HepG2 (cell line): ENCODE data around the gene SOST. TPM values are rescaled to one million over a fixed set of nuclear protein-coding genes. Genes with fewer than 3 reads are reported as not detected.

ENCODE experiments used
- ARNTL ChIP-seq: sonication (generic); formaldehyde crosslinking; IDR thresholded peaks from 2 replicates; pipeline ENCODE4 v1.4.0; 2020; ENCODE audit warnings: mild to moderate bottlenecking, missing genetic modification reagents
- BHLHE40 ChIP-seq: IDR thresholded peaks from 2 replicates; pipeline ENCODE4 v1.6.1; 2011; ENCODE audit warnings: low read length, improper control_type of control experiment
- DNMT1 ChIP-seq: sonication (generic); formaldehyde crosslinking; IDR thresholded peaks from 2 replicates; pipeline ENCODE4 v1.5.1; 2020; ENCODE audit warnings: mild to moderate bottlenecking, missing genetic modification reagents
- DNMT3B ChIP-seq: conservative IDR thresholded peaks from 2 replicates; pipeline ENCODE4 v1.6.1; 2016; ENCODE audit warnings: missing biosample characterization, control low read depth
- EEA1 ChIP-seq: sonication (generic); formaldehyde crosslinking; IDR thresholded peaks from 2 replicates; pipeline ENCODE4 v1.5.1; 2020; ENCODE audit warnings: mild to moderate bottlenecking, missing genetic modification reagents, borderline replicate concordance
- FIP1L1 ChIP-seq: fragments of 200-400 bp; formaldehyde crosslinking; IDR thresholded peaks from 2 replicates; pipeline ENCODE4 v1.6.1; 2018; ENCODE audit warnings: low read depth, mild to moderate bottlenecking, low read length, moderate library complexity, borderline replicate concordance; ENCODE audit not compliant: insufficient read depth
- ZNF230 ChIP-seq: sonication (generic); formaldehyde crosslinking; IDR thresholded peaks from 2 replicates; pipeline ENCODE4 v1.4.0; 2020; ENCODE audit warnings: mild to moderate bottlenecking, missing genetic modification reagents
- ZNF564 ChIP-seq: sonication (generic); formaldehyde crosslinking; IDR thresholded peaks from 2 replicates; pipeline ENCODE4 v1.8.1; 2023; ENCODE audit warnings: mild to moderate bottlenecking, missing genetic modification reagents
- ZZZ3 ChIP-seq: sonication (generic); formaldehyde crosslinking; IDR thresholded peaks from 2 replicates; pipeline ENCODE4 v1.4.0; 2020; ENCODE audit warnings: missing genetic modification reagents, mild to moderate bottlenecking, borderline replicate concordance
- polyA plus RNA-seq, 8 experiments: library from polyadenylated mRNA; depleted of rRNA in 3 of 8; stranded (reverse) in 7 of 8; unstranded in 1 of 8; fragments of >200 nt; fragmentation: Illumina TruSeq in 4 of 8; extraction: Trizol in 4 of 8; gene quantifications; 2 replicates each; pipeline versions ENCODE4 v1.2.1 to v1.2.3, GENCODE V29; 2011 to 2016; ENCODE audit warnings: low read depth in 4 of 8, missing spikeins in 1 of 8, mixed read lengths in 1 of 8; ENCODE audit not compliant: insufficient read depth in 1 of 8
- total RNA-seq, 5 experiments: library from RNA; depleted of rRNA; stranded (reverse); fragments of >200 nt; fragmentation: Illumina TruSeq; extraction: Trizol; gene quantifications; 2 replicates each; pipeline ENCODE4 v1.2.3, GENCODE V29; 2016; ENCODE audit warnings: low read depth in 1 of 5
- TF ChIP-seq, protein P1 (sequence below): sonication (generic); formaldehyde crosslinking; IDR thresholded peaks from 2 replicates; pipeline ENCODE4 v1.4.0; 2020; ENCODE audit warnings: mild to moderate bottlenecking, missing genetic modification reagents, borderline replicate concordance
- TF ChIP-seq, protein P2 (sequence below): sonication (generic); formaldehyde crosslinking; IDR thresholded peaks from 2 replicates; pipeline ENCODE4 v1.5.0; 2020; ENCODE audit warnings: missing genetic modification reagents
- TF ChIP-seq, protein P3 (sequence below): sonication (generic); formaldehyde crosslinking; IDR thresholded peaks from 2 replicates; pipeline ENCODE4 v1.5.0; 2020; ENCODE audit warnings: mild to moderate bottlenecking, missing genetic modification reagents, borderline replicate concordance
- TF ChIP-seq, protein P4 (sequence below): sonication (generic); formaldehyde crosslinking; IDR thresholded peaks from 2 replicates; pipeline ENCODE4 v1.4.0; 2020; ENCODE audit warnings: mild to moderate bottlenecking, low read depth, missing genetic modification reagents

The SOST gene
- total and polyA plus RNA-seq, 2 of the 13 experiments (the other 11 are each of a cell fraction or from before 2014, with no cell fraction given), result not detected

DNA sequence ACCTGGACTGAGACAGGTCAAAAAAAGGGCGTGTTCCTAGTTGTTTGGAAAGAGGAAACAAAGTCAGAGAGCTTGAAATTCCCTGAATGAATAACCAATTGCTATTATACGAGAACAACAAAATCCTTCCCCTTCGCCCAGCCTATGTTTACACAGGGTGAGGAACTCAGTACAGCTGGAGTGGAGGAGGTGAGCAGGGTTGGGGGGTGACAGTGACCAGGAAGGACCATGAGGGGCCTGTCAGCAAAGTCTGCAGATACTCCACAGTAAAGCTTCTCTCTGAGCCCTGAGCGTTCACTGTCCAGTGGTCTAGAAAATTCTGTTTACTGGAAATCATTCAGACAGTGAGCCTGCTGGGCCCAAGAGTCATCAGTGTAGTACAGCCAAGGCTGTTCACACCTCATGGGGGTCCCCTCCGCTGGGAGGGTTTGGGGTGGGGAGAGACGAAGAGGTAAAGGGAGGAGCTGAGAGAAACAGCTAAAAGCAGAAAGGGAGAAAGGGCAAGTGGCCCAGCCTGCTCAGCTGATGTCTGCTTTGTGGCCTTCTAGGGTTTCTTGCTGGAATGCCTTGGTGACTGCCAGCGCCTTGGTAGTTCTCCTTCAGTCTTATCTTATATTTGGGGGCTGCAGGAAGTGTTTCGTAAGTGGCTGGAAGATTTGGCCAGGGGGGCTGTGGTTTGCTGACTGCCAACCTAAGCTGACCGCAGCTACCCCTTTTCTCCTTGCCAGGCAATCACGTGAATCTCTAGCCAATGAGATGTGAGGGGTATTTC is 14.5 kb upstream of the SOST start (continued):
- TF ChIP-seq, protein P1, sequence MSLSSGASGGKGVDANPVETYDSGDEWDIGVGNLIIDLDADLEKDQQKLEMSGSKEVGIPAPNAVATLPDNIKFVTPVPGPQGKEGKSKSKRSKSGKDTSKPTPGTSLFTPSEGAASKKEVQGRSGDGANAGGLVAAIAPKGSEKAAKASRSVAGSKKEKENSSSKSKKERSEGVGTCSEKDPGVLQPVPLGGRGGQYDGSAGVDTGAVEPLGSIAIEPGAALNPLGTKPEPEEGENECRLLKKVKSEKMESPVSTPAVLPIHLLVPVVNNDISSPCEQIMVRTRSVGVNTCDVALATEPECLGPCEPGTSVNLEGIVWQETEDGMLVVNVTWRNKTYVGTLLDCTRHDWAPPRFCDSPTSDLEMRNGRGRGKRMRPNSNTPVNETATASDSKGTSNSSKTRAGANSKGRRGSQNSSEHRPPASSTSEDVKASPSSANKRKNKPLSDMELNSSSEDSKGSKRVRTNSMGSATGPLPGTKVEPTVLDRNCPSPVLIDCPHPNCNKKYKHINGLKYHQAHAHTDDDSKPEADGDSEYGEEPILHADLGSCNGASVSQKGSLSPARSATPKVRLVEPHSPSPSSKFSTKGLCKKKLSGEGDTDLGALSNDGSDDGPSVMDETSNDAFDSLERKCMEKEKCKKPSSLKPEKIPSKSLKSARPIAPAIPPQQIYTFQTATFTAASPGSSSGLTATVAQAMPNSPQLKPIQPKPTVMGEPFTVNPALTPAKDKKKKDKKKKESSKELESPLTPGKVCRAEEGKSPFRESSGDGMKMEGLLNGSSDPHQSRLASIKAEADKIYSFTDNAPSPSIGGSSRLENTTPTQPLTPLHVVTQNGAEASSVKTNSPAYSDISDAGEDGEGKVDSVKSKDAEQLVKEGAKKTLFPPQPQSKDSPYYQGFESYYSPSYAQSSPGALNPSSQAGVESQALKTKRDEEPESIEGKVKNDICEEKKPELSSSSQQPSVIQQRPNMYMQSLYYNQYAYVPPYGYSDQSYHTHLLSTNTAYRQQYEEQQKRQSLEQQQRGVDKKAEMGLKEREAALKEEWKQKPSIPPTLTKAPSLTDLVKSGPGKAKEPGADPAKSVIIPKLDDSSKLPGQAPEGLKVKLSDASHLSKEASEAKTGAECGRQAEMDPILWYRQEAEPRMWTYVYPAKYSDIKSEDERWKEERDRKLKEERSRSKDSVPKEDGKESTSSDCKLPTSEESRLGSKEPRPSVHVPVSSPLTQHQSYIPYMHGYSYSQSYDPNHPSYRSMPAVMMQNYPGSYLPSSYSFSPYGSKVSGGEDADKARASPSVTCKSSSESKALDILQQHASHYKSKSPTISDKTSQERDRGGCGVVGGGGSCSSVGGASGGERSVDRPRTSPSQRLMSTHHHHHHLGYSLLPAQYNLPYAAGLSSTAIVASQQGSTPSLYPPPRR (CRISPR knock-in tag), result 0 out of 2 replicates have a peak, but pooled peaks have one; percentile 19
- TF ChIP-seq DNMT3B (CRISPR knock-in tag) (no peak), EEA1 (CRISPR knock-in tag) (no peak), ARNTL (CRISPR knock-in tag) (0 out of 2 replicates have a peak, but pooled peaks have one; percentile 47), ZNF564 (CRISPR knock-in tag) (no peak), ZNF230 (CRISPR knock-in tag) (0 out of 2 replicates have a peak, but pooled peaks have one; percentile 18), BHLHE40 (no peak), DNMT1 (CRISPR knock-in tag) (no peak), FIP1L1 (no peak), ZZZ3 (CRISPR knock-in tag) (0 out of 2 replicates have a peak, but pooled peaks have one; percentile 29)
- TF ChIP-seq, protein P2, sequence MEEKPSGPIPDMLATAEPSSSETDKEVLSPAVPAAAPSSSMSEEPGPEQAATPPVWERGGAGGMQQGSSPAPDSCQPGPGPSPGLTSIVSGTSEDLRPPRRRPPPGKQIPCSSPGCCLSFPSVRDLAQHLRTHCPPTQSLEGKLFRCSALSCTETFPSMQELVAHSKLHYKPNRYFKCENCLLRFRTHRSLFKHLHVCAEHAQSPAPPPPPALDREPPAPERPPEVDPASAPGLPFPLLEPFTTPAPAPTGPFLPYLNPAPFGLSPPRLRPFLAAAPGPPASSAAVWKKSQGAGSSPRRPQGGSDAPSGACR (CRISPR knock-in tag), result 0 out of 2 replicates have a peak, but pooled peaks have one; percentile 0
- TF ChIP-seq, protein P3, sequence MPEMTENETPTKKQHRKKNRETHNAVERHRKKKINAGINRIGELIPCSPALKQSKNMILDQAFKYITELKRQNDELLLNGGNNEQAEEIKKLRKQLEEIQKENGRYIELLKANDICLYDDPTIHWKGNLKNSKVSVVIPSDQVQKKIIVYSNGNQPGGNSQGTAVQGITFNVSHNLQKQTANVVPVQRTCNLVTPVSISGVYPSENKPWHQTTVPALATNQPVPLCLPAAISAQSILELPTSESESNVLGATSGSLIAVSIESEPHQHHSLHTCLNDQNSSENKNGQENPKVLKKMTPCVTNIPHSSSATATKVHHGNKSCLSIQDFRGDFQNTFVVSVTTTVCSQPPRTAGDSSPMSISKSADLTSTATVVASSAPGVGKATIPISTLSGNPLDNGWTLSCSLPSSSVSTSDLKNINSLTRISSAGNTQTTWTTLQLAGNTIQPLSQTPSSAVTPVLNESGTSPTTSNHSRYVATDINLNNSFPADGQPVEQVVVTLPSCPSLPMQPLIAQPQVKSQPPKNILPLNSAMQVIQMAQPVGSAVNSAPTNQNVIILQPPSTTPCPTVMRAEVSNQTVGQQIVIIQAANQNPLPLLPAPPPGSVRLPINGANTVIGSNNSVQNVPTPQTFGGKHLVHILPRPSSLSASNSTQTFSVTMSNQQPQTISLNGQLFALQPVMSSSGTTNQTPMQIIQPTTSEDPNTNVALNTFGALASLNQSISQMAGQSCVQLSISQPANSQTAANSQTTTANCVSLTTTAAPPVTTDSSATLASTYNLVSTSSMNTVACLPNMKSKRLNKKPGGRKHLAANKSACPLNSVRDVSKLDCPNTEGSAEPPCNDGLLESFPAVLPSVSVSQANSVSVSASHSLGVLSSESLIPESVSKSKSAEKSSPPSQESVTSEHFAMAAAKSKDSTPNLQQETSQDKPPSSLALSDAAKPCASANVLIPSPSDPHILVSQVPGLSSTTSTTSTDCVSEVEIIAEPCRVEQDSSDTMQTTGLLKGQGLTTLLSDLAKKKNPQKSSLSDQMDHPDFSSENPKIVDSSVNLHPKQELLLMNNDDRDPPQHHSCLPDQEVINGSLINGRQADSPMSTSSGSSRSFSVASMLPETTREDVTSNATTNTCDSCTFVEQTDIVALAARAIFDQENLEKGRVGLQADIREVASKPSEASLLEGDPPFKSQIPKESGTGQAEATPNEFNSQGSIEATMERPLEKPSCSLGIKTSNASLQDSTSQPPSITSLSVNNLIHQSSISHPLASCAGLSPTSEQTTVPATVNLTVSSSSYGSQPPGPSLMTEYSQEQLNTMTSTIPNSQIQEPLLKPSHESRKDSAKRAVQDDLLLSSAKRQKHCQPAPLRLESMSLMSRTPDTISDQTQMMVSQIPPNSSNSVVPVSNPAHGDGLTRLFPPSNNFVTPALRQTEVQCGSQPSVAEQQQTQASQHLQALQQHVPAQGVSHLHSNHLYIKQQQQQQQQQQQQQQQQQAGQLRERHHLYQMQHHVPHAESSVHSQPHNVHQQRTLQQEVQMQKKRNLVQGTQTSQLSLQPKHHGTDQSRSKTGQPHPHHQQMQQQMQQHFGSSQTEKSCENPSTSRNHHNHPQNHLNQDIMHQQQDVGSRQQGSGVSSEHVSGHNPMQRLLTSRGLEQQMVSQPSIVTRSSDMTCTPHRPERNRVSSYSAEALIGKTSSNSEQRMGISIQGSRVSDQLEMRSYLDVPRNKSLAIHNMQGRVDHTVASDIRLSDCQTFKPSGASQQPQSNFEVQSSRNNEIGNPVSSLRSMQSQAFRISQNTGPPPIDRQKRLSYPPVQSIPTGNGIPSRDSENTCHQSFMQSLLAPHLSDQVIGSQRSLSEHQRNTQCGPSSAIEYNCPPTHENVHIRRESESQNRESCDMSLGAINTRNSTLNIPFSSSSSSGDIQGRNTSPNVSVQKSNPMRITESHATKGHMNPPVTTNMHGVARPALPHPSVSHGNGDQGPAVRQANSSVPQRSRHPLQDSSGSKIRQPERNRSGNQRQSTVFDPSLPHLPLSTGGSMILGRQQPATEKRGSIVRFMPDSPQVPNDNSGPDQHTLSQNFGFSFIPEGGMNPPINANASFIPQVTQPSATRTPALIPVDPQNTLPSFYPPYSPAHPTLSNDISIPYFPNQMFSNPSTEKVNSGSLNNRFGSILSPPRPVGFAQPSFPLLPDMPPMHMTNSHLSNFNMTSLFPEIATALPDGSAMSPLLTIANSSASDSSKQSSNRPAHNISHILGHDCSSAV (CRISPR knock-in tag), result no peak
- TF ChIP-seq, protein P4, sequence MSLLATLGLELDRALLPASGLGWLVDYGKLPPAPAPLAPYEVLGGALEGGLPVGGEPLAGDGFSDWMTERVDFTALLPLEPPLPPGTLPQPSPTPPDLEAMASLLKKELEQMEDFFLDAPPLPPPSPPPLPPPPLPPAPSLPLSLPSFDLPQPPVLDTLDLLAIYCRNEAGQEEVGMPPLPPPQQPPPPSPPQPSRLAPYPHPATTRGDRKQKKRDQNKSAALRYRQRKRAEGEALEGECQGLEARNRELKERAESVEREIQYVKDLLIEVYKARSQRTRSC (CRISPR knock-in tag), result no peak
